Activated CD8-positive, alpha-beta memory T cell treated with anti-CD3 and anti-CD28 coated beads for 4 hours (primary cell): ENCODE data around the gene CNTN4.

Experiments
- DNase-seq, 2 donors: peaks; one replicate each; pipeline ENCODE4 v3.0.0-alpha.2; 2020; ENCODE audit warnings: low read depth in 2 of 2

CNTN4 gene

DNA sequence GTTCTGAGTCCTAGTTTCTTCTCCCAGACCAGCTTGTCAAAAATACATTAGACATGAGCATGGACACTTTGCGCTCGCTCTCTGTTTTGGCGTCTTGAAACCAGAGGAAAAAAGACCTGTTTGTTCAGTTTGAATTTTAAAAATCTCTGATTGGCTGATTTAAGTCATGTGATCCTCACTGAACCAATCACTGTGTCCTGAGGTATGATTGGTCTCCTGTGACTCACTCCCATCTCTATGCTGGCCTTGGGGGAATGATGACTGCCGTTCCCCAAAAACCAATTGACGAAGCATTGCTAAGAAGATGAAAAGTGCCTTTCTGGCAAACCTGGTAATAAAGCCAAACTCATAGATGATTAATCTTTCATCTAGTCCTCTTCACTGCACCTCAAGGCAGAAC is 755.0 kb downstream of the CNTN4 start:
- DNase-seq = no peak

DNA sequence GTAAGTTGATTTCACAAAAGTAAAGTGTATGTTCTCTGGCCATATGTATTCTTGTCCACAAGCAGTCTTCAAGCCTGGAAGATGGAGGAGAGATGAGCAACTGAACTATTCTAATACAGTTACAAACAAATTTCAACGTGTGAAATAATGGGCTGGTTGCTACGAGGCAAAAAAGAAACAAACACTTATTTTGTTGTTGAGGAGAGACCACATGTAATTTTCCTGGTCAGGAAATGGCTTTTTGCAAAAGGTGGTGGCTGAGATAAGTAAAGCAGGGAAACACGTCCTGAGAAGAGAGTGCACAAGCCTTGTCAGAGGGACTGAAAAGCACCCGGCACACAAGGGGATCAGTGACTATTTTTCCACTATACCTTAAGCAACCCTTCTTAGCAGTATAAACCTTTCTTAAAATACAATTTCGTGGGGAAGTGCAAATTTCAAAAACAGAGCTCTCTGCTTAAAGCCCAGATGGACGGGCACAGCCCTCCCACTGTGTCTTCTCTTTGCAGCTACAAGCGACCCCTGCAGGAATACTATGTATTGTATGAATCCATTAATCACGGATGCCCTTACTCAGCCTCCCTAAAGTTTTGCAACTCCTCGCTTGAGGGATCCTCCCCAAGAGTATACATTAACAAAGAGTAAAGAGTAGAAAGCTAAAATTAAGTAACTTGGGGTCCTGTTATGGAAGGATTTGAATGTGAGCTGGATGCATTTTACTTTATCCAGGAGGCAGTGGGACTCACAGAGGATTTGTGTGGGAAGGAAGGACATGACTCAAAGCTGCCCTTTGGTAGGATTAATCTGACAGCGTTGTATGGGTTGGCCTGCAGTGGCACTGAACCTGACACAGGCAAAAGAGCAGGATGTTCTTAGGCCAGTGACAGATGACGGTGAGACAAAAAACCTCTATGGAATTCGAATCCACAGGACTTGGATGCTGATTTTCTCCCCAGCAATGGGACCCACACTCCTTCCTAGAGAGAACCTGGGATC is 757.8 kb downstream of the CNTN4 start:
- DNase-seq = no peak

DNA sequence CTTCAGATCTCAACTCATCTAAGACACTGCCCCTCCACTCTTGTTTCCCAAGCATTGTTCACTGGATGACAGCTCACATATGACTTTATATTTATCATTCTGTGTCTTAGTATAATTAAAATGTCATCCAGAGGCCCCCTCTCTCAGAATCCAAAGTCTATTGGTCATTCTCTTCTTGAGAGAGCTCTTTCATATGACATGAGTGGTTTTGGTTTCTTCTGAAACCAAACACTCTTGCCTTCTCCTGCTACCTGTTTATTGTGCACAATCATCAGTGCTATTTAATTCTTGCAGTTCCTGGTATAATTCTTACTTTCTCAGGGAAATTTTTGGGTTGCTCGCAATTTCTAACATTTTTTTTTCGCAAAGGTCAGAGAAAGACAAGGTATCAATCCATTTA is 762.0 kb downstream of the CNTN4 start:
- DNase-seq = no peak

DNA sequence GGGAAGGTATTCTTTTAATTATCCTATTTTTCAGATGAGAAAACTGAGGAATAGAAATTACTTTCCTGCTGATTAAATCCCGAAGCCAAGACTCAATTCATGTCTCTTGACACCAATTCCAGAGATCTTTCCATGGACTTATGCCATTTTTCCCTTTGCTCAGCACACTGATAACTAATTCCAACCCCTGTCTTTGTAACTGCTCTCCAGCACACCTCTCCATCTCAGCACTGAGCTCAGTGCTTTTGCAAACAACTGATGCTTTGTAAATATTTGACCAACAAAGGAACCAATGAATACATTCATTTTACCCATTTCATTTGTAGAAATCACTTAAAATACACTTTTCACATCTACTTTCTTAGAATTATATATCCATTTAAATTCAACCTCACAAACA is 762.5 kb downstream of the CNTN4 start:
- DNase-seq = no peak

DNA sequence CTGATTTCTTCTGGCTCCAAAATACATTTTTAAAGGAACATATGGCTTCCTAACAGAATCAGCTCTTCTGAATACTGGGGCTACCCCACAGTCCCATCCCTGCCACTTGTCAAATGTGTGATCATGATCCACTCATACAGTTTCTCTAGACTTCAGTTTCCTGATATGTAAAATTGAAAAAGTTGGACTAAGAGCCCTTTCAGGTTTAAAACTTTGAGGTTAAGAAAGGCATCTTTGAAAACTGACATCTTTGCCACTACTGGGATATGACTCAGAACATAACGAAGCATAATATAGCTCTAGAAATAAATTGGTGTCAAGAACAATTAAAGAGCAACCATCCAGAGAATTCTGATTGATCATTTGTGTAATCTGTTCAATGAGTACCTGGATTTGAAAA is 763.3 kb downstream of the CNTN4 start:
- DNase-seq = no peak

DNA sequence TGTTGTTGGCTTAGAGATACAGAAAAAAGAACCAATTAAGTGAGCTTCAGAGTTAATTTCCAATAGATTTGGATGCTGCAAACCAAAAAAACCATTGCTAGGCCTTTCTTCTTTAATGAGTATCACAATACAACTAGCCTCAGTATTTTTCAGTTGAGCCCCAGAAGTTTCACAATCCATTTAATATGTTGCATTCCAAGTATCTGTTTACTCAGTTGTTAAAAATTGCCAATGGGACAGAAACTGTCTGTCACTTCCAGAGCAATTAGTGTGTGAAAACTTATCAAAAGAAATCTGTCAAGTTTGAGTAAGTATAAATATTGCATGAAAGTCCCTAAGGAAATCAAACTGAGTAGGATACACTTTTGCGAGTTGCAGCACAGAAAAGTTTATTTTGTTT is 763.7 kb downstream of the CNTN4 start:
- DNase-seq = no peak

DNA sequence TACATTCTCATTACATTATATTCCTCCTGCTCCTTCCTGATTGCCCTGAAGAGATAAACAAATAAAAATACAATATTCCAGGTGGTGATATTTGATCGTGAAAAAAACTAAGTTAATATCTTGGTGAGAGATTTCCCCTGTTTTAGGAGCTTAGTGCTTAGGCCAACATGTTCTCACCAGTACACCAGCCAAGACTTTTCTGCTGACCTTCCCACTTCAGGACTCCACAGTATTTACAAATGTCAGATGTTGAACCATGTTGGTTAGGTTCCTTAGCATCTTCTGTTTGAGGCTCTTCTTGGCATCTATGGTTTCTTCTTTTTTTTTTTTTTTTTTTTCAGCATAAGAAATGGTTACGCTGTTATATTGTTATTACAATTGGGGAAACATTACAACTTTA is 764.5 kb downstream of the CNTN4 start:
- no peak for DNase-seq

DNA sequence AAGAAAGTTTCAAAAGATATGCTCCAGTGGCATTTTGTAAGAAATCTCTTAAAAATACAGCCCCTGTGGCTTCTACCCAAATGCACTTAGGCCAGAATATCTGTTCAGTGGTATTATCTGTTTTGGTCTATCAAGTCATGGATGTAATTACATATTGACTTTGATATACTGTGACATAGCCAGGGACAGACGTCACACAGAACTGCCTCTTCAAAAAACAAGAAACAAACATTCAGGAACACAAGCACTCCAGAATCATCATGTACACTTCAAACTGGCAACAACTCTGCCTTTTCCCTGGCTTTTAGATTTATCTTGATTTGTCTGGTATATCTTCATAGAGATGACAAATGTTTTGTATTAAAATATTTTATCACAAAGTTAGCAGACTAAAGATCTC is 771.2 kb downstream of the CNTN4 start:
- no peak for DNase-seq

DNA sequence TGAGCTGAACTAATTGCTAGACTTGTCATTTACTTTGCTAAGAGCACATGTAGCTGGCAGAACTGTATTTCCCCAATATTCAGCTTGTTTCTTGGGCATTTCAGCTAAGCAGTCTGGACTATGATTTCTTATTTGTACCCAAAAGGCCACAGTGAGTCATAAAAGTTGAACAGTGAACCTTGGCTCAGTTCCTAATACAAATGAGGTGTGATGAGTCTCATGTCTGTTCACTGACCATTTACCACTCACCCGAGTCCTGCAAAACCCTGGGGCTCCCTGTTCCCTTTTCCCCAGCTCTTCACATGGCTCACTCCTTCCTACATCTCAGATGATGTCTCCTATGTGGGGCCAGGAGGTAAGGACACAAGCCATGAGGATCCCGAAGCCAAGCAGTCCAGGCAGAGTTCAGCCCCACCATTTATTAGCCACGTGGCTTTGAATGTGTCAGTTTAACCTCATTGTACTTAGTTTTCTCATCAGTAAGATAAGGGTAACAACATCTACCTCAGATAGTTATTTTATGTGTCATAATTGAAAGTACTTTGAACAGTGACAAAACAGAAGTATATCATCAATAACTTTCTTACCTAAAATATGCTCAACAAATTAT is 772.2 kb downstream of the CNTN4 start:
- DNase-seq = no peak

DNA sequence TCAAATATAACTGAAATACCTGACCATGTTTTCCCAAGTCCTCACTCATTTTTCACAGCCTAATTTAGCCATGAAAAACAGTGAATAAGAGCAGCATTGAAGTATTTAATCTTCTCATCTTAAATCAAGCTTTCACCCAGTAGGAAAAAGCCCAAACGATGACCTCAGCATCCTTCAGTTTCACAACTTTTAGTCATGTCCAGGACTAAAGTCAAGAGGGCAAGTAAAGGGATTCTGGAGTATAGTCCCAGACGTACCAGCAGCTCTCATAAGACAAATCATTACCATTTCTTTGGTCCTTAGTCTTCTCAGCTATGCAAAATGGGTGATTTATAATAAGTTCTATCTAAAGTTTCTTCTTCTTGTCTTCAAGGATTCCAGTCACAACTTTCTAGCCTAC is 774.2 kb downstream of the CNTN4 start:
- DNase-seq = no peak

DNA sequence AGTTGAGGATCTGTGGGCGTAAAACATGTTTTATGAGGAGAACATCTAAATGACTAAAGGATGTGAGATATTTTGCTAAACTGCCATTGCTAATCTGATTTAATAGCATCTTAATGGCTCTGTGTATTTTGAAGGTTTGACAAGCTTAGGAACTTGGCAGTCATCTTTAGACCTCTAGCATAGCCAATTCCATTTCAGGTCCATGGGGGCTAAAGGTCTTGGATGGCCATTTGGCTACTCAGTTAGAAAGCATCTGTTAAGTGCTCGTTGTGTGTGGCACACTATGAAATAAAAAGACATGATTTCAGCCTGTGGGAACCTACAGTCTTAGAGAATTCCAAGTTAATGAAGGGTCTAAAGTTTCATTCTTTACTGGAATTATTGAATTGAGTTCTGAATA is 775.3 kb downstream of the CNTN4 start:
- no peak for DNase-seq

DNA sequence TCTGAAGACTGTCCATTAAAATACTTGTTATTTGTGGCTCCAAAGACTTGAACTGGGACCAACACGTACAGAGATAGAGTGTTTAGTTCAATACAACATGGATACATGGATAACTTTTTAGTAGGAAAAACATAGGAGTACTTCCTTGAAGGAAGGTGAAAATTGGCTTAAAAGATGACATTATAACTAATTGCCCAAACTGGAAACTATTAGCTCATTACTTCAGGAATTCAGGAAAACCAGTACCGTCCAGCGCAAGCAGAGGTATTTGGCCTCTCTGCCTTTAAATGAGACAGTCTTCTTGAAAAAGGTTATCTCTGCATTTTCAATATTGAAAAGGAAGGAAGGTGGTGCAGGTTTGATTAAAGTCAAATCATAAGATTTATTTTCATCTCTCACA is 777.0 kb downstream of the CNTN4 start:
- no peak for DNase-seq

DNA sequence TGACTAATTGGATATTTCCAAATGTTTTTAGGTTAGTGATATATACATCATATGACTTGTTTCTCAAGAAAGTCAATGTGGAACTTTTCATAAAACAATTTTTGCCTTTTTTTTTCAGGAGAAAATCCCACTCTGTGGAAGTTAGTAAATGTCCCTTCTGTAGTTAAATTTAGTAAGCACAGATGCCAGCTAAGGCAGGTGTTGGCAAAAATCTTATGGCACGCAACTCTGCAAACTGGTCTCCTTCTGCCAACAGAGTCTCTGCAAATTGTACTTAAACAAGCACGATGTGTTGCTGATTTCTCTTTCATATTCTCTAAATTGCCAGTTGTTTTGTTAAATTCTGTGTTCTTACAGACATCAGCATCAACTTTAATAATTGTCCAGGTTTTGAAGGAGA is 777.7 kb downstream of the CNTN4 start:
- DNase-seq = no peak

DNA sequence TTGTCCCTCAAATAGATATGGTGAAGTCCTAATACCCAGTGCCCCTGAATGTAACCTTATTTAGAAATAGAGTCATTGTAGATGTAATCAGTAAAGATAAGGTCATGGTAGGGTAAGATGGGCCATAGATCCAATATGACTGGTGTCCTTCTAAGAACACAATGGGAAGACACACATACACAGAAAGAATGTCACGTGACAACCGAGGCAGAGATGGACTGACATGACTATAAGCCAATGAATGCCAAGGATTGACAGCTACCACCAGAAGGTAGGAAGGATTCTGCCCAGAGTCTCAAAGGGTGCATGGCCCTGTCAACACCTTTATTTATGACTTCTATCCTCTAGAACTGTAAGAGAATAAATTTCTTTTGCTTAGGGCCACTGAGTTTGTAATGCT is 780.4 kb downstream of the CNTN4 start:
- no peak for DNase-seq

DNA sequence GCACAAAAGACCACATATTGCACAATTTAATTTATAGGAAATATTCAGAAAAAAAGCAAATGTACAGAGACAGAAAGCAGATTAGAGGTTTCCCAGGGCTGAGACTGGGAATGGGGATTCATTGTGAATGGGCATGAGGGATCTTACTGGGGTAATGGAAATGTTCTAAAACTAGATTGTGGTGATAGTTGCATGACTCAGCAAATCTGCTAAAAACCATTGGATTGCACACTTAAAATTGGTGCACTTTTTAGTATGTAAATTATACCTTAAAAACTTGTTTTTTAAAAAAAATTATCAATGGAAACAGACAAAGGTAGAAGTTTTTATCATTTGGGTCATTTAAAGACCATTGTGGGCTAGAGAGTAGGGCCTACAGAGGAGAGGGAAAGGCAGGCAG is 780.9 kb downstream of the CNTN4 start:
- DNase-seq = no peak

DNA sequence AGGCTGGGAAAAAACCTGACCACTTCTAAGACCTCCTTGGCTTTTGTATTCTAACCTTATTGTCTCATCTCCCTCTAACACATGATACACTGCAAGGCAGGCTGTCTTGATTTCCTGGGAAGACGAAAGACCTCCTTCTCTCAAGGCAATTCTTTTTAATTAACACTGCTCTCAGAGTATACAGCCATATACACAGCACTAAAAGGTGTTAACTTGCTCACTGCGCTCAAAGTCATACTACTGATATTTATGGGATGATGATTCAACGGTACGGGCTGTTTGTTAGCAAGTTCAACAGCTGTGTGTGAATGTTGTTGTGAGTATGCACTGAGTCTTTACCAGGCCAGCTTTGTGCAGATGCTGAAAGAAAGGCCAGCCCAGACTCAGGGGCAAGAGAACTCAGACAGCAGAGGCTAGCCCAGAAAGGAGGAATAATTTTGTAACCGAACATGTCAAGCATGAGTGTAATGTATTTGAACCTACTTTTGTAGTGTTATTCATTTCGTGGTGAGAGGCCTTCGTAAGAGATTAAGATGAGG is 781.6 kb downstream of the CNTN4 start:
- no peak for DNase-seq

DNA sequence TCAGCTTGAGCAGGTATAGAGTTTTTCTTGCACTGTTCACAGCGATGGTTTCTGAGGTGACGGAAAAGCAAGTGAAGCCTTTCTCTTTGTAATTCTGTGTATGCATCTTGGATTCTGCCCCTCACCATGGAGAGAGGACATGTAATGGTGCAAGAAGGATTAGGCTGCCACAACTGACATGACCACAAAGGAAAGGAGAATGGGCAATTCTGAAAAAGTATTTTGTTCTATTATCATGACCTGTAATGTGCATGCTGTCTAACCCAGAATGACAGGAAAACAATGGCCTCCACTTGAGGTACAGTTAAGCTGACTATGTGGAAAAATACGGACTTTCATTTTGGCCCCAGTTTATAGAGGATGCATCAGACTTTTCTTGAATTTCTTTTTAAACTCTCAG is 784.6 kb downstream of the CNTN4 start:
- DNase-seq = no peak

DNA sequence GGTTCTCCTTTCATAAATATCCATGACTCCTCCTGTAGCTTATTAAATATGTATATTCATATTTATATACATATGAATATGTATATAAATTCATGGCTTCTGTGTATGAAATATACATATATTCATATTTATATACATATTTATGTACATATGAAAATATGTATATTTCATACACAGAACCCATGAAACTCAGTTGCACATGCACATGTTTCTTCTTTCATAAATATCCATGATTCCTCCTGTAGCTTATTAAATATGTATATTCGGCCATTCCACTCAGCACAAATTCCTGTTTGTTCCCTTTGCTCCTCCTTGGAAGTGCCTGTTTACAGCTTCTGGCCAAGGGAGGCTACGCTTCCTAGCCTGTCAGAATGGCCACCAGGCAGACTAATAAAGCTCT is 789.9 kb downstream of the CNTN4 start:
- no peak for DNase-seq

DNA sequence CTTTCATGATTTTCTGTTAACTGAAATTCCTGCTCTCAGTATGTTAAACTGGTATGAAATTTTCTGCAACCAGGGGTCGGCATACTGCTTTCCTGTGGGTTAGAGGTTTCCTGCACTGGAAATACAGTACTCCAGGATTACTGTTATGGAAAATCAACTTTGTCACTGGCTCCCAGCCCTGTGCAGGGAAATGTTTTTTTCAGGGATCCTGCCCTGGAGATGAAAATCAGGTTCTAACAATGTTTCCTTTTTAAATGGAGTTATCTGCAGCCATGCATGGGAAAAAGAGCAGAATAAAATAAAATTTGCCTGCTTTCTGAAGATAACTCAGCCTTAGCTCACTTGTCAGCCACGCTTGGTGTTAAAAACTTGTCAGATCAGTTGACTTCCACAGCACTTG is 791.1 kb downstream of the CNTN4 start:
- DNase-seq = no peak

DNA sequence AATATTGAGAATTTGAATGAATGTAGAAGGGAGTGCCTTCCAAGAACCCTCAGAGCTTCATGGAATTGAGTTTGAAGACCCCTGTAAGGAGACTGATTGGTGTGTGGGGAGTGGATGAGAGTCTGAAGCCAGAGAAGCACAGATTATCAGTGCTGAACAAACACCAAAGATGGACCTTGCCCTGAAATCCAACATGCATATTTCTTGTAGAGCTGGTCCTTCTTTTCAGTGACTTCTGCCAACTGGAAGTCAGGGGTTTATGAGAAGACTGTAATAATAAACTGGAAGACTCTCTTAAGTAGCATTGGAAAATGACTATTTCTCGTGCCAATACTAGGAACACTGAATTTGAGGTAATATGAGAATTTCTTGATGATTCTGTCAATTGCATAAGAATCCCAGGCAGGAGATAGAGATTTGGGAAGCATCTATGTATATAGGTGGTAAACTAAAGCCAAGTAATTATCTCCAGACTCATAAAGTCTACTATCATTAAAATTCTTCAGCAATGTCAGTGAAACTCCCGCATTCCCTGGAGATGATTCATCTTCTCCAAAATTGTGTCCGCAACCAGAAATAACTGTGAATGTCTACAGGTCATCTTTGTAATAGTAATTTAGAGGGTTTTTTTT is 797.8 kb downstream of the CNTN4 start:
- no peak for DNase-seq

DNA sequence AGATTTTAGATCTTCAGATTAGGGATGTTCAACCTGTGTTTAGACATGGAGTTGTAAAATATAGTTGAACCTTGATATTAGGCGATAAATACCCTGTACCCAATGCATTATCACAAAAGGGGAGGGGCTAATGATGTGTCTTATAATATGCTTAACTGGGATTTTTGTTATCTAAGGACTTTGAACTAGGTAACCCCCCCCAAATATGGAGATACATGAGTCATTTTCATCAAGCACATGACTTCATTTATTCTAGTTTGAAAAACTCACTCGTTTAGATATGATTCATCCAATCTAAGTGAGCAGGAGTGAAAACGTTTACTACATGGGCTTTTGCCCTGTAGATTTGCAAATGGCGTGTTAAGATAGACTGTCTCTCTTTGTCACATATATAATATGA is 799.2 kb downstream of the CNTN4 start:
- DNase-seq = no peak

DNA sequence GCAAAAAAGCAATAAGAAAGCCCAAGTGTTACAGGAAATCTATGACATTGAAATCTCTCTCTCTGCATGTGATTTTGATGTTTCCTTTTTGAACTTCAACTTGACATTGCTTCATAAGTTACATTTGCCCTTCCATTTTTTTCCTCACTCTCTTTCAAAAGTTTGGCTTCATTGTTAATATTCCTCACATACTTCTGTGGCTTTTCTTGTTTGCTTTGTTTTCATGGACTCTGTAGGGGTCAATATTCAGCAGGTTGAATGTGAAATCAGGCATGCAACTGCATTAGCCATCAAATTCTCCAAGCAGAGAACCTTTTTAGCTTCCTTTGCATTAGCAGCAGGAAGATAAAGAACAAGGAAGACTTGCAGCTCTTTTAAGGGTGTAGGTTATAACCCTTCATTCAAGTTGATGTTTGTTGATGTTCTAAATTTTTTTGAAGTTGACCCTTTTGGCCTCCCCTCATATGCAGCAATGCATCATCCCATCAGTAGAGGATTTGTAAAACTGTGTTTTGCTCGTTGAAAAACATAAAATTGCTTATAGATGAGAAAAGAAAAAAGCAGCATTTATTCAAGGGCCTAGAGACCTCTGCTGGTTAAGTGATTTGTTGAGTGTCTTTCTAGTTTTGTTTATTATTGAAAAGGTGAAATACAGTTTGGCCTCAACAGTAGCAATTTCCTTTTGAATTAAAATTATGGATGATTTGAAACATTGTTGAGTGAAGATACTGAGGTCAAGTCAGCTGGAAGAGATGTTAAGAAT is 800.1 kb downstream of the CNTN4 start:
- DNase-seq = no peak
